Daoy (cell line): Measurements from ENCODE around the gene SLCO3A1. TPM values are rescaled to one million over a fixed set of nuclear protein-coding genes. Genes with fewer than 3 reads are reported as not detected.
A peak's percentile ranks its signal among the peaks of the same experiment; 100 is the strongest.

Source experiments
- DNase-seq: peaks from one replicate; pipeline ENCODE4 v3.0.0-alpha.2; 2015; ENCODE audit warnings: low read depth
- total RNA-seq: library from RNA; depleted of rRNA; stranded (reverse); fragments of >200 nt; shearing (Covaris generic); gene quantifications from 2 replicates; pipeline ENCODE4 v1.2.3, GENCODE V29; 2014

Gene SLCO3A1
- total RNA-seq, 1 experiment from 2014 or later, result 2.3 TPM

- DNase-seq, result peak; percentile 89
These were observed 112.1 kb downstream of the SLCO3A1 start for GRCh38 chr15:91965501-91966193.

- no peak for DNase-seq
These were observed 112.7 kb downstream of the SLCO3A1 start for GRCh38 chr15:91966194-91966552.

- no peak for DNase-seq
These were observed 114.6 kb downstream of the SLCO3A1 start for GRCh38 chr15:91967935-91968606.

GRCh38 chr15:91968610-91969009 lies 115.1 kb downstream of the SLCO3A1 start:
- no peak for DNase-seq

- no peak for DNase-seq
These were observed 116.6 kb downstream of the SLCO3A1 start for GRCh38 chr15:91970142-91970541.

- DNase-seq, result peak; percentile 17
These were observed 120.0 kb downstream of the SLCO3A1 start for GRCh38 chr15:91973481-91973880.

- peak; percentile 43 for DNase-seq
These were observed 120.8 kb downstream of the SLCO3A1 start for GRCh38 chr15:91974321-91974720.

GRCh38 chr15:91975241-91975978 lies 121.9 kb downstream of the SLCO3A1 start:
- no peak for DNase-seq

- DNase-seq, result no peak
These were observed 123.5 kb downstream of the SLCO3A1 start for GRCh38 chr15:91976966-91977365.

- DNase-seq, result no peak
These were observed 127.2 kb downstream of the SLCO3A1 start for GRCh38 chr15:91980502-91981267.

- no peak for DNase-seq
These were observed 128.6 kb downstream of the SLCO3A1 start for GRCh38 chr15:91981821-91982800.

GRCh38 chr15:91983729-91984340 lies 130.3 kb downstream of the SLCO3A1 start:
- no peak for DNase-seq

- no peak for DNase-seq
These were observed 131.8 kb downstream of the SLCO3A1 start for GRCh38 chr15:91985297-91985696.

GRCh38 chr15:91988071-91988470 lies 134.6 kb downstream of the SLCO3A1 start:
- no peak for DNase-seq

GRCh38 chr15:91988655-91989054 lies 135.1 kb downstream of the SLCO3A1 start:
- no peak for DNase-seq

GRCh38 chr15:91989821-91990220 lies 136.3 kb downstream of the SLCO3A1 start:
- no peak for DNase-seq

GRCh38 chr15:91992945-91993344 lies 139.4 kb downstream of the SLCO3A1 start:
- DNase-seq, result no peak

GRCh38 chr15:91995146-91995545 lies 141.6 kb downstream of the SLCO3A1 start:
- no peak for DNase-seq

GRCh38 chr15:91997163-91997562 lies 143.7 kb downstream of the SLCO3A1 start:
- no peak for DNase-seq

- no peak for DNase-seq
These were observed 147.2 kb downstream of the SLCO3A1 start for GRCh38 chr15:92000709-92001108.
